GM21717 (cell line): Measurements from ENCODE around the gene SART1.
"Not testable (repeated sequence)": the region's sequence is repeated elsewhere in the genome, so short reads cannot be mapped to it uniquely, and the experiment has no call there.

Experiments used
- ATAC-seq: cut with Tn5 transposase; IDR thresholded peaks from one replicate; pipeline ENCODE4 v1.9.1; 2021; ENCODE audit warnings: mild to moderate bottlenecking, moderate library complexity; ENCODE audit not compliant: unreplicated experiment

SART1 gene

GRCh38 chr11:66014804-66015453, 53.4 kb downstream of the SART1 start:
- no peak for ATAC-seq

GRCh38 chr11:66015454-66015881, 53.9 kb downstream of the SART1 start:
- no peak for ATAC-seq

GRCh38 chr11:66015936-66016792, 54.6 kb downstream of the SART1 start:
- ATAC-seq, result no peak

- ATAC-seq, result no peak
Measured at GRCh38 chr11:66016793-66017177, 55.3 kb downstream of the SART1 start.

GRCh38 chr11:66017321-66017720, 55.8 kb downstream of the SART1 start:
- no peak for ATAC-seq

GRCh38 chr11:66020212-66020611, 58.7 kb downstream of the SART1 start:
- ATAC-seq, result no peak

- ATAC-seq, result no peak
Measured at GRCh38 chr11:66020618-66021357, 59.3 kb downstream of the SART1 start.

- ATAC-seq, result no peak
Measured at GRCh38 chr11:66022401-66023185, 61.1 kb downstream of the SART1 start.

GRCh38 chr11:66023186-66023440, 61.6 kb downstream of the SART1 start:
- not testable (repeated sequence) for ATAC-seq

- ATAC-seq, result no peak
Measured at GRCh38 chr11:66026017-66026529, 64.5 kb downstream of the SART1 start, which contains the start of gene CATSPER1. Gene CATSPER1 (minus strand): TSS chr11:66026479. CDS start chr11:66026379, 100 bp downstream.
